ENCODE data around the gene HSD11B1.
"Not testable (repeated sequence)": the region's sequence is repeated elsewhere in the genome, so short reads cannot be mapped to it uniquely, and the experiment has no call there.

HSD11B1 gene

DNA sequence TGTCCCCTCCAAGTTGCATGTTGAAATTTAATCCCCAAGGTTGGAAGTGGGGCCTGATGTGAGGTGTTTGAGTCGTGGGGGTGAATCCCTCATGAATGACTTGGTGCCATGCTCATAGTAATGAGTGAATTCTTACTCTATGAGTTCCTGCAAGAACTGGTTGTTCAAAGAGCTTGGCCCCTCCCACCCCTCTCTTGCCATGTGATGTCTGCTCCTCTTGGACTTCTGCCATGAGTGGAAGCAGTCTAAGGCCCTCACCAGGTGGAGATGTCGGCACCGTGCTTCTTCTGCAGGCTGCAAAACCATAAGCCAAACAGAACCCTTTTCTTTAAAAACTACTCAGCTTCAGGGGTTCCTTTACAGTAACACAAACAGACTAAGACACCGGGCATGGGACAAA lies 15.2 kb upstream of the HSD11B1 start:
- in situ Hi-C loops (cut with HindIII; ENCODE audit: low sequenced_read_pairs), result no loop called here

DNA sequence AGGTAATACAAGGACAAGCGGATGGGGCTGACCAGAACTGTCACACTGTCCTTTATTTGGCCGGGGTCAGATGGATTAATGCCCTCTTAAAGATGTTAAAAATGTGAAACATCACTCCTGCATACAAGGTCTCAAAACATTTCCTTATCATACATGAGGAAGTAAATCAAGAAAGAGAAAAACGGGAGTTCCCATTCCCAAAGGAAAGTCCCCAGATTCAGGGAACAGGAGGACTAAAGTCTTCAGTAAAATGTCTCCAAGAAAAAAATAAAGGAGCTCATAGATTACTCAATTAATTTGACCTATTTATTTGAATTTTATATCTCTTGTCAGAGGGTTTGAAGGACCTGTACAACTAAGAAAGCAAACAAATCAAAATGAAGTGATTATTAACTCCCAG lies 13.4 kb upstream of the HSD11B1 start:
- in situ Hi-C loops (cut with HindIII; ENCODE audit: low sequenced_read_pairs), result no loop called here

DNA sequence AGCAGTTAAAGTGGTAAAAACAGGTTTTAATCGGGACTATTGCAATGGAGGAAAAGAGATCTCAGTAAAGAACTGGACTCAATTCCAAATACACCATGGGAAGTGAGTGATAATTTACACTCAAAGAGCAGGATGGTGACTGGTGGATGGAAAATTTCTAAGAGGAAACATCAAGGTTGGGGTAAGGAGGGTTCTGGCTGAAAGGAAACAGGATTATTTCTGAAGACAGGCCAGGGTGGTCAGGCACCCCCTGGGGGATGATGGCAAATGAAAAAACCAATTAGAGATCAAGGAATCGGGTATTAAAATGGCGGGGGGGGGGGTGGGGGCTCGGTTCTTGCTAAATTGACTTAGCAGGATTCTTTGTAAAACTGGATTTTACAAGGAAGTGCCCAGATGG lies 12.3 kb upstream of the HSD11B1 start:
- in situ Hi-C loops (cut with HindIII; ENCODE audit: low sequenced_read_pairs), result no loop called here

DNA sequence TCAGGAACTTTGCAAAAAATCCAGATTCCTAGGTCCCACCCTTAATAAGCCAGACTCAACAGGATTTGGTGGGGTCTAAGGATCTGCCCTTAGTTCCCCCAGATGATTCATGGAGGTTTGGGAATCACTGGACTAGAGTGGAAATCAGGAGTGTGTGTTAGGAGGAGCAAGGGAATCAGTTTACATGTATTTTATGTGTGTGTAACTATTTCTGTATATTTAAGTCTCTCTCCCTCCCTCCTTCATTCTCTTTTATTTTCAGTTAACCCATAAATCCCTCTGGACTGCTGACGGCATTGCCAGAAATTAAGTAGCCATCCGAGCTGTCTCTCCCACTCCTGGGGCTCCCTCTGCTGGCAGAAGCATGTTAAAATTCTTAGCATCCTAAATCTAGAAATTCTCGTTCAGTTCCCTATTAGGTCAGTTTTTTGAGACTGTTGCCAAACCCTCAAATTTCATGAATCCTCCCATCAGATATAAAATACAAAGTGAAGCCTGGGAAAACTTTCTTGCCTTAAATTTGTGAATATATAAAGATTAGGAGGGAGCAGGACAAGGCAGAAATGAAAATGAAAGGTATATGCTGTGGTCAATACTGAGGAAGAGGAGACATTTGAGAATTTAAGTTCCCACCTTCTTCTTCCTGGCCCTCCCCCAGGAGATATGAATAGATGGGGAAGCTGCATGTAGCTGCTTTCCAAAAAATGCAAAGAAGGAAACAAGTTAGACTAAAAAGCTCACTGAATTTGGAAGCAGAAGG lies 11.7 kb upstream of the HSD11B1 start:
- in situ Hi-C loops (cut with HindIII; ENCODE audit: low sequenced_read_pairs), result no loop called here

DNA sequence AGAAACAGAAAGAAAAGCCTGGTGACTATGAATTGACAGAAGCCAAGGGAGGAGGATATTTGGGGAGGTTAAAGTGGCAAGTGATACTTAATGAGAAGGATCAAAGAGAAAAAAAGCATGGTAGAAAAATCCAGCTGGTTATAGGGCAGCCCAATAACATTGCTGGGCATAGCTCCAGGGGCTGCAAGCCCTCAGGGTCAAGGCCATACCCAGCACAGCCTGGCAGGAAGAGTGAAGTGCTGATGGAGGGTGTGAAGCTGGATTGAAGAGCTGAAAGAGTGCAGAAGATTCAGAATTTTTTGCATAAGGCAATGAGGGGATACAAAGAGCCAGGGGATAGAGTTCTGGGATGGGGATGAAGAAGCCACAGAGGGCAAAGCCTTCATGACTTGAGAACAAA lies 8.0 kb upstream of the HSD11B1 start:
- in situ Hi-C loops (cut with HindIII; ENCODE audit: low sequenced_read_pairs), result no loop called here

DNA sequence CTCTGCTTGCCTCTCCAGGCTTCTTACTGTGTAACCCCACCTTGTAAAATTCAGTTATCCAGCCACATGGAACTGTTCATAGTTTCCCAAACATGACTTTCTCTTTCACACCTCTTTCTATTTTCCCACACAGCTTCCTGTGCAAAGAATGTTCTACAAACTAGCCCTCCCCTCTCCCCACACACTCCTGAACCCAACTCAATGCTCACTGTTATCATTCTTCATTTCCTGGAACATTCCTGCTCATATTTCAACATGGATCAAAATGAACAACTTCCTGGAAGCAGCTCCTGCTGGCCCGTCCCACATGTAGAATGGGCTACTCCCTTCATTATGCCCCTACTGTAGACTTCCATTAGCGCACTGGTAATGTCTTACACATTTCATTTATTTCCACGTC lies 7.5 kb upstream of the HSD11B1 start:
- in situ Hi-C loops (cut with HindIII; ENCODE audit: low sequenced_read_pairs), result no loop called here

DNA sequence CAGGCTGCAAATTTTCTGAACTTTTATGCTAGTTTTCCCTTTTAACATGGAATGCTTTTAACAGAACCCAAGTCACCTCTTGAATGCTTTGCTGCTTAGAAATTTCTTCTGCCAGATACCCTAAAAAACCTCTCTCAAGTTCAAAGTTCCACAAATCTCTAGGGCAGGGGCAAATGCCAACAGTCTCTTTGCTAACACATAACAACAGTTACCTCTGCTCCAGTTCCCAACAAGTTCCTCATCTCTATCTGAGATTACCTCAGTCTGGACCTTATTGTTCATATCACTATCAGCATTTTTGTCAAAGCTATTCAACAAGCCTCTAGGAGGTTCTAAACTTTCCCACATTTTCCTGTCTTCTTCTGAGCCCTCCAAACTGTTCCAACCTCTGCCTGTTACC lies 4.0 kb upstream of the HSD11B1 start:
- in situ Hi-C loops (cut with HindIII; ENCODE audit: low sequenced_read_pairs), result not testable (repeated sequence)

DNA sequence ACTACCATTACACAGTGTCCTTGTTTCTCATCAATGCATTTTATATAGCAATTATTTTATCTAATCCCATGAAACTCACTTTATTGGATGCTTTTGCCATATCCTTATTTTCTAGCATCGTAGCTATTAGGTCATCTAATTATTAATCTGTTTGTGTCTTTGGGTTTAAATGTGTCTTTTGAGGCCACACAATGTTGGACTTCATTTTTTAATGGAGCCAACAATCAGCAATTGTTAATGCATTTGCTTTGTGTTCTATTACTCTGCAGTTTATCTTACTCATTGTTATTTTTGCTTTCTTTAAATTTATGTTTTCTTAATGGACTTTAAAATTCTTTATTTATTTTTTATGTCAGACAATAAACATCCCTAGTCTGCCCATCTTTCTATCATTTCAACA lies 1.8 kb upstream of the HSD11B1 start:
- in situ Hi-C loops (cut with HindIII; ENCODE audit: low sequenced_read_pairs), result no loop called here

DNA sequence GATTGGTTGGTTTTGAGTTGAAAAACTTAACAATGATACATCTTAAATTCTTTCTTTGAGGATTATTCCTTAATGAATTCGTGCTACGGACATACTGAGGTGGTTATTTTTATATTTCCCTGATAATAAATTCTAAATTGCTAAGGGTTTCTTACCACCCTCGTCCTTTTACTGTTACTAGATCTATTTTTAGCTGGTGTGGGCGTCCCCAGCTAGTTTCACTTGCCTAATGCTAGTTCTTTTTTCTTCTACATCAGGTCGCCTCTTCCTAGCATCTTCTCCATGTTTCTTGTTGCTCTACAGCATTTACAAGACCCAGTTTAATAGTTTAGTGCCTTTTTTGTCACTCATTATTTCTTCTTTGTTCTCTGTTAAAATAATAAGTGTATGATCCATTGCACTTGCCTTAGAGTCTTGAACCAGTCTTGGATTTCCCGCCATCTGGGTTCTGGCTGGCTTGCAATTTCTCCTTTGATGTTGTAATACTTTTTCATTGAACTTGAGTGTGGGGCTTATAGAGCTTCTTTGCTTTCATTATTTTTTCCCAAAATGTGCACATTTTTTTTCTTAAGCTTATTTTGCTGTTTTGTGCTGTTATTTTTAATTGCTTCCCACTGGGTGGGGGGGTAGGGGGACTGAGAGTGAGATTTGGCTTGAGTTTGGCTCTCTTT lies 677 bp upstream of the HSD11B1 start:
- in situ Hi-C loops (cut with HindIII; ENCODE audit: low sequenced_read_pairs), result no loop called here

DNA sequence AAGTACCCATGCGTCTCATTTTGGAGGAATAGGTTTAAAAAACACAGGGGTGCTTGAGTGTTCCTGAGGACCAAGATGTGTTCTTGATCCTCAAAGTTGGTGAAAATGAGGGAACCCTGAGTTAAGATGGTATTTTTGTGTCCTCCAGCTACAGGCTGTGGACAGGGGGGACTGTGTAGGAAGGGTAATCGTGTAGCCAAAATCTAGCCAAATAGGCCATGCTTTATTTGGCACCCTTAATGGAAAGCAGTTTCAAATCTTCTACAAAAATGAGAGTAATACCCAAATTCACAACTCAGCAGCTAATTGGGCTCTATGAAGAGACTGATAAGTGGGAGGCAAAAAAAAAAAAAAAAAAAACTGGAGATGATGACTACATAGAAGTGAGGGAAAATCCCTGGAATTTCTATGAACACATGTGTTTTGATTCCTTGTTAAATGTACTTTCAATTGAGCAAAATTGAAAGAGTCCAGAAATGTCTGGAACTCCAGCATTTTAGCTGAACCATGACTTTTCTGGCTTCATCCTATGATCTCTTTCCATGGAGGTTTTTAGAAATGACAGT lies 470 bp downstream of the HSD11B1 start:
- in situ Hi-C loops (cut with HindIII; ENCODE audit: low sequenced_read_pairs), result no loop called here

DNA sequence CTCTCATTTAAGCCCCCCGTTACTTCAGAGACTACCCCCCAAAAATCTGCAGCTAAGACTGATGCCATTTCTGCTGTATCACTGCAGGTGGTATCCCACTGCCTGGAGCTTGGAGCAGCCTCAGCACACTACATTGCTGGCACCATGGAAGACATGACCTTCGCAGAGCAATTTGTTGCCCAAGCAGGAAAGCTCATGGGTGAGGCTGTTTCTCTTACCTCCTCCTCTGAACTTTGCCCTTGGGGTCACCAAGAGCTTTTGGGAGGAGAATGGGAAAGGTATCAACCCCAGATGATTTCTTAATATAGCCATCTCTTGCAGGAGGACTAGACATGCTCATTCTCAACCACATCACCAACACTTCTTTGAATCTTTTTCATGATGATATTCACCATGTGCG lies 2.0 kb downstream of the HSD11B1 start:
- in situ Hi-C loops (cut with HindIII; ENCODE audit: low sequenced_read_pairs), result no loop called here

DNA sequence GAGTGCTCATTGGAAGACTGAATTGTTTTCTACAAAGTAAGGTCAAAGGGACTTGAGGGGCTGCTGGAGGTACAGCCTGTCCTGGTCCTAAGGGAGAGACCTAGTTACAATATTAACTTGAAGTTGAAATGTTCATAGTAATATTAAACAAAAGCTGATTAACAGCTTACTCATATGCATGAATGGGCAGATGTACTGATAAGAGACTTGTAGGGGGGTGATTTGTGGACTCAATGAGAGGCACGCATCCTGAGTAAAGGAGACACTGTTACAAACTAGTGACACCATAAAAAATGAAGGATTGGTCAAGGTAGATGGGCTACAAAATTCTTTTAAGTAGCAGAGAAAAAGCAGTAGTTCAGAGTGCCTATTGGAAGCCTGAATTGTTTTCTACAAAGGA lies 2.7 kb downstream of the HSD11B1 start:
- in situ Hi-C loops (cut with HindIII; ENCODE audit: low sequenced_read_pairs), result no loop called here

DNA sequence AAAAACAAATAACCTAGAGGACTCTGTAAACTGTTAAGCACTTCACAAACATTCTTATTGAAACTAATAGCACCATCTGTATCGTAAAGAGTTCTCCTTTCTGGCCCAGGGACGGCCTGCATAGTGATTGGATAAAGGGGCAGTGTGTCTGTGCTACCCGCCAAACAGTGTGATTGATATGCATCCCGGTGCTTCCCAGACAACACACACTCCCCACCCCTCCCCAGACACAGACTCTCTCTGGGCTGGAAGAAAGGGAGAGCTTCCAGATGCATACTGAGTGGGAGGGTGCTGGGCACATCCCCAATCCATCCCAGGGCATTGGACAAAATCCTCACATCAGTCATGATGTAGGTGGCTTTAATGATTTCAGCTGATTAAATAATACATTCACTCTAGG lies 3.7 kb downstream of the HSD11B1 start:
- in situ Hi-C loops (cut with HindIII; ENCODE audit: low sequenced_read_pairs), result no loop called here

DNA sequence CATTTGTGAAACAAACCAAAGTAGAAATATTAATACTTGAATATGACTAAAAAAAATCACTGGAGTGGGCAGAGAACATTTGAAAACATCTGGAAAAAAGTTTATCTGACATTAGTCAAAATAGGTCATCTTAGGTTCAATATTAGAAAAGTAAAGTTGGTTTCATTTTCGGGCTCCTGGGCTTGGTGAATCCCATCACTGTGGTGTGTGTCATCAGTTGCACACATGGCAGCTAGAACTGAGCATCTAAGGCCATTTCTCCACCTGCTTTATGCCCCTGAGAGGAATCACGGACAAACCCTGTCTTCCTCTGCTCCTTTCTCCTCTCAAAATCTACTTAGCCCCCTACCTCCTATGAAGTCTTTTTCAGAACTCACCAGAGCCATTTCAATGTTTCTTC lies 5.4 kb downstream of the HSD11B1 start:
- in situ Hi-C loops (cut with HindIII; ENCODE audit: low sequenced_read_pairs), result no loop called here

DNA sequence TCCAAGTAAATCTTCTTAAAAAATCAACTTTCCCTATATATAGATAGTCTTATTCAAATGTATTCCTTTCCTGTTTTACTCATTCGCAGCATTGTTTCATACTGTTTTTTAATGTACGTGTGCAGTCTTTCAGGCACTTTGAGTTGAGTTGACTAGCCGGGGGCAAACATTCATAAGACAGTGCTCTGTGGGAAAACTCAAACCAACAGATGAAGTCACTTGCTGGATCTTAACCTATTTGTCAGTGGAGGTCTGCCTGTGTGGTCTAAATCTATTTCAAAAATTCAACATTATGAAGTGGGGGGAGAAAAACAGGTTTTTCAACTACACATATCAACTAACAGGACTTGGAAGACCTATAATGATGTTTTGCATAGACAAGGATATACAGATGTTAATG lies 6.2 kb downstream of the HSD11B1 start:
- in situ Hi-C loops (cut with HindIII; ENCODE audit: low sequenced_read_pairs), result no loop called here

DNA sequence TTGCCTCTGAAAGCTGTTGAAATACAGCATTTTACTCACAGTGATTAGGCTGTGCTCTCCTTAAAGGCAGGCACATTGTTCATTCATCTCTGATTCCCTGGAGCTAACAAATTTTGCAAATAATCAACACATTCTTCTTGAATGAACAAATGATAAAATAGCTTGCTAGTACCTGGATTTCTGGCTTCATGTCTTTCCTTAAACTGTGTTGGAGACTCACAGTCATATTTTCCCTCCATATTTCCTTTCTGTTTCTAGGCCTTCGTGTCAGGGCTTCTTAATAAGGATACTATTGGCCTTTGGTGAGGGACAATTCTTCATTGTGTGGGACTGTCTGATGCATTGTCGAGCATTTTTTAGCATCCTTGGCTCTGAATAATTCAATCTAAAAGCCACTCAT lies 9.7 kb downstream of the HSD11B1 start:
- in situ Hi-C loops (cut with HindIII; ENCODE audit: low sequenced_read_pairs), result no loop called here

DNA sequence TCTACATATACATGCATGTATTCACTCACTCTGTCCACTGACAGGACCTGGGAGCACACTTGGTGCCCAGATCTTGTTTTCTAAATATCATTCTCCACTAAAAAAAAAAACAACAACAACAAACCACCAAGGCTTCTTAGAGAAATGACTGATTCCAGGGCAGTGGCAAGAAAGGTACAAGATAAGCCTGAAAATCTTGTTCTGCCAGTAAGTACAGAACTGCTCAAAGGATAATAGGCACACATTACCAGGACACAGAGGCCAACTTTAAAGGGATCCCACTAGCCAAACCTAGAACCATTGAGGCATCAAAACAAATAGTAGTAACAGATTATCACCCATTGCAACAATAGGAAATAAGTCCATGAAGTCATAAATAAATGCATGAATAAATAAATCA lies 10.7 kb downstream of the HSD11B1 start:
- in situ Hi-C loops (cut with HindIII; ENCODE audit: low sequenced_read_pairs), result no loop called here

DNA sequence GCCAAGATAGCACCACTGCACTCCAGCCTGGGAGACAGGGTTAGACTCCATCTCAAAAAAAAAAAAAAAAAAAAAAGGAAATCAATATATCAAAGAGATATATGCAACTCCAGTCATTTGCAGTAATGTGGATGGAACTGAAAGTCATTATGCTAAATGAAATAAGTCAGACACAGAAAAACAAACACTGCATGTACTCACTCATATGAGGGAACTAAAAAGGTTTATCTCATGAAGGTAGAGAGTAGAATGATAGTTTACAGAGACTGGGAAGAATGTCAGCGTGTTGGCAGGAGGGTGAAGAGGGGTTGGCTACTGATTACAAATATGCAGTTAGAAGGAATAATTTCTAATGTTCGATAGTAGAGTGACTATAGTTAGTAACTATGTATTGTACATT lies 13.2 kb downstream of the HSD11B1 start:
- in situ Hi-C loops (cut with HindIII; ENCODE audit: low sequenced_read_pairs), result no loop called here

DNA sequence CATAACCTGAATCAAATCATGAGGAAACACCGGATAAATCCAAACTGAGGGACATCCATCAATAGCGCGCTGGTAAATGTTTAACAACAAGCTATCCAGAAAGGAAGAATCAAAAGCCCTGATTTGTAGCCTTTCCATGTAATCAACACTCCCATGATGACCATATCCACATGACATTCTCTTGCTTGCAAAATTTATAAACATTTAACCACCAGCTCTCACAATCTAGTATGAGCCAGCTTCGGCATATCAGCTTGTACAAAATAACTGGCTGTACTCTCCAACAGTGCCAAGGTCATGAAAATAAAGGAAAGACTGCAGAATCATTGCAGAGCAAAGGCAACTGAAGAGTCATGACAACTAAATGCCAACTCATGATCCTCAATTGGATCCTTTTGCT lies 15.7 kb downstream of the HSD11B1 start:
- in situ Hi-C loops (cut with HindIII; ENCODE audit: low sequenced_read_pairs), result no loop called here

DNA sequence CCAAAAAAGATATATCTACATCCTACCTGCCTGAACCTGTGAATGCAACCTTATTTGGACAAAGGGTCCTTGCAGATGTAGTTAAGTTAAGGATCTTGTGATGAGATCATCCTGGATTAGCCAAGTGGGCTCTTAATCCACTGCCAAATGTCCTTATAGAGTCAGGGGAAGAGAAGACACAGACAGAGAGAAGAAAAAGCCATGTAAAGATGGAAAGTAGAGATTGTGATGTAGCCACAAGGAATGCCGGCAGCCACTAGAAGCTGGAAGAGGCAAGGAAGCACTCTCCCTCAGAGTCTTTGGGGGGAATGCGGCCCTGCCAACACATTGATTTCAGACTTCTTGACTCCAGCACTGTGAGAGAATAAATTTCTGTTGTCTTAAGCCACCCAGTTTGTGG lies 16.2 kb downstream of the HSD11B1 start:
- in situ Hi-C loops (cut with HindIII; ENCODE audit: low sequenced_read_pairs), result no loop called here

DNA sequence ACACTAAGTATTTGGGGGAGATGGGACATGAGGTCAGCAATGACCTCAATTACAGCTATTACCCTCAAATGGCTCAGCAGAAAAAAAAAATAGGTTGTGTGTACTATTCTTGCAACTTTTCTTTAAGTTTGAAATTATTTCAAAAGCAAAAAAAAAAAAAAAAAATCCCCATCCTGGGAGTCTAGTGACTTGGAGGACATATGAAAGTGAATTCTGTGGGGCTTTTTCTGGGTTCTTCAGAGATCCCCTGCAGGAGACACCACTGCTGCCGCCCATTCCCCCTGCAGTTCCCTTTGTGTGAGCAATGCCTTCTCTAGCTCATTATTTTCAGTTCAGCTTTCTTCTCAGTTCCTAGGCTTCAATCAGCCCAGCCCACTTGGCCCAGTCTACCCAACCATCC lies 16.7 kb downstream of the HSD11B1 start:
- in situ Hi-C loops (cut with HindIII; ENCODE audit: low sequenced_read_pairs), result no loop called here

DNA sequence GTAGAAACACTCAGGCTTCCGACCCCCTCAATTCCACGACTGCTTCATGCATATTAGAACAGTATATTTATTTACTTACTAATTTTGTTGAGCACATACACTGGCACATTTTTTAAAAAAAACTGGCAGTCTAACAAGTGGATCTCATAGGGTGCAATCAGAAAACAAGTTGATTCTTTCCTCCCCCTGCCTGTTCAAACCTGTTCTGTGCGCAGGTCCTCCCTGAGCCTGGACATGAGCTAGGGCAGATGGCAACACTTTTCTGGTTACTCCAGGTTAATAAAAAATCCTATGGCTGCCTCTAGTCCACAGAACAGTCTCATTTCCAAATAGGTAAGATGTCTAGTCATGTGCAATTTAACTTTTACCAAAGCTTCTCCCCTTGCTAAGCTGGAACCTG lies 18.6 kb downstream of the HSD11B1 start:
- in situ Hi-C loops (cut with HindIII; ENCODE audit: low sequenced_read_pairs), result no loop called here
